ENCODE results near the gene MED27.

The MED27 gene

GRCh38 chr9:131873891-131874440 lies 205.7 kb downstream of the MED27 start:
- no peak for DNase-seq

DNA sequence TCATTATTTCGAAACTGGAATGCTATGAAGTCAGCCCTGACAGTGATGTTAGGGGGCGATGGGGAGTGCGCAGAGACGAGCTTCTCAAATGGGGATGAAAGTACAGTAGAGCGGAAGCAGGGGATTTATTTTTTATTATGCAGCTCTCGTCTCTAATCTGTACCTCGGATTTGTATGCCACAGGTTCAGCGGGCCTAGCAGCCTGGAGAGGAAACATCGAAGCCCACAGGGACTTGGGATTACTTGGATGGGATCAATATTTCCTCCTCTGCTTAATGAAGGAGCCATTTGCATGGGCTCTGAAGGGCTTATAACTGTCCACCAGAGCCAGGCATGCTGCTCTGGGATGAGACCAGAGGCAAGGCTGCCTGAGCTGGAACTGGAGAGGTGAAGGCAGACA lies 206.3 kb downstream of the MED27 start:
- no peak for DNase-seq

DNA sequence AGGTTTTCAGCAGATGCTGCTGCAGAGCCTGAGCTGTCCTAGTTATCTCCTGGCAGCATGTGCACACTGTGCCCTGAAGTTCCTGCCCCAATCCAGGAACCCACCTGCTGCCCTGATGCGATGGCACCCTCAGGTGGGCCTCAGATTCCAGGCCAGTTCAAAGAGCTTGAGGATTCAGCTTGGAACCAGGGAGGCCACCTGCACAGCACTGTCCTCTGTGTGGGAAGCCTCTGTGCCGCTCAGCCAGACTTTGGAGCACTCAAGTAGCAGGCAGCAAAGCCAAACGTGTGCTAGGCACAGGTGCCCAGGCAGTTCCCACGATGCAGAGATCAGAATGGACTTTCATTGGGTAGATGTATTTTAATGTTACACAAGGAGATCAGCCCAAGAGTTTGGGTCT lies 207.0 kb downstream of the MED27 start:
- DNase-seq, result no peak

- DNase-seq, result no peak
These were observed 207.7 kb downstream of the MED27 start for GRCh38 chr9:131872006-131872405.

DNA sequence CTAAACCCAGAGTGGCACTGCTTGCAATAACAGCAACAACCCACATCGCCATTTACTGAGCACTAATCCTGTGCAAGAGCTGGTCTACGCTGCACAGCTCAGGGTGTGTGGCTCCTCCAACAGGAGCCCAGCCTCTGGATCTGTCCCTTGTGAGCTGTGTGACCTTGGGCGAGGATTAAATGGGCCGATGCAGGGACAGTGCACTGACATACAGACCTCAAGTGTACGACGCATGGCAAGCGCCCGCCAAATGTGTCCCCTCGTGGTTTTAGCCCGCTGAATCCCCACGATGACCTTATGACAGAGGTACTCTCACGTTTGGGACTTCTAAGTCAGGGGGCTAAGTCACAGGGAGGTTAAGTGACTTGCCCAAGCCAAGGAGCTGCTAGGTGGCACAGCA lies 209.5 kb downstream of the MED27 start:
- no peak for DNase-seq

- no peak for DNase-seq
These were observed 210.3 kb downstream of the MED27 start for GRCh38 chr9:131869348-131869747.

GRCh38 chr9:131868766-131869165 lies 210.9 kb downstream of the MED27 start:
- no peak for DNase-seq

DNA sequence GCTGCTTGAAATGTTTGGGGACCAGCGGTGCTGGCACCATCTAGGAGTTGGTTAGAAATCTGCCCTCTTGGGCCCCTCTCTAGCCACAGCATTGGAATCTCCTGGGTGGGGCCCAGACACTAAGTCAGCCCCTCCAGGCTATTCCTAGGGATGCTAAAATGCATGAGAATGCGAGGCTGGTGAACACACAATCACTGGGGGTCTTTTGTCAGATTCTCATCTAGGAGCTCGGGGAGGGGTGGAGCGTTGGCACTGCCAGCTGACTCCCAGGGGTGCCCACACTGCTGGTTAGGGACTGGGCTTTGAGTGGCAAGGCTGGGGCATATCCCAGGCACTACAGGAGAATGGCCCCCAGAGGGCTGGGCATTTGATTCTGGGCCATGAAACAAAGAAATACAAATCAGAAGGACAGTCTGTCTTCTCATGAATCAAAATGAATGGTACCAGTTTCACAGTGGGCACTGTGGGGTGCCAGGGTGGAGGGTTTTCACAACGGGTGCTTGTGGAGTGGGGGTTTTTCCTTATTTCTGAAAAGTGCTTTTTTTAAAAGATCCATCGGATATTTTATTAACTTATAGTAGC lies 212.0 kb downstream of the MED27 start:
- no peak for DNase-seq

DNA sequence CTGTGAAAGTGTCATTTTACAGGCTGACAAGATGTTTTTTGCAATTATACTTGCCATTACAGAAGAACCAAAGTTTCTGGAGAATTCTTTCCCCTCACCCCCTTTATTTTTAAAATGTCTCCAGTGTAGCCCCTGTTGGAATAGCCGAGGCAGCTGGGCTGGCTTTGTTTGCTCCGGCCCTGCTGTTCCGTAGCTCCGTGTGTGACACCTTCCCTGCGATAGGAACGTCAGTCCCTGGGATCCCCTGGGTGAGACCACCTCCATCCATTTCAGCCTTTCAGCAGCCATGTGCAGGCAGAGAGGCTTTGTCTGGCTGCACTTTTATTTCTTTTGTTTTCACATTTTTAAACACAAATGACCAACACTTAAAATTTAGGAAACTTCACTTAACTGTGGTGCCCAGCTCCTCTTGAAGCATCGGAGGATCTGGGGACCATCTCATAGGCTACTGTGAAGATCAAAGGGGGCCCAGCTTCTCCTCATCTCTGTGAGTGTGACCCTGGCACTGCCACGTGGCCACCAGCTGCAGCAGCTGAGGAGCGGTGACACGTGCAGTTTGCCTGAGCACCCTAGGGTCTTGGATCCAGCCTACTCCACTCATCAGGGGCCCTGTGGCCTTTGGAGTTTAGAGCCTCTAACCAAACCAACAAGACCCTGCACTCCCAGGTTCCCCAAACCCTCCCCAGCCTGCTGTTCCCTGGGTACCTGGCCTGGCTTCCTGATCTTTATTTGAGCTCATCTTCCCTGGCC lies 214.0 kb downstream of the MED27 start:
- no peak for DNase-seq

GRCh38 chr9:131864531-131864930 lies 215.1 kb downstream of the MED27 start:
- no peak for DNase-seq

DNA sequence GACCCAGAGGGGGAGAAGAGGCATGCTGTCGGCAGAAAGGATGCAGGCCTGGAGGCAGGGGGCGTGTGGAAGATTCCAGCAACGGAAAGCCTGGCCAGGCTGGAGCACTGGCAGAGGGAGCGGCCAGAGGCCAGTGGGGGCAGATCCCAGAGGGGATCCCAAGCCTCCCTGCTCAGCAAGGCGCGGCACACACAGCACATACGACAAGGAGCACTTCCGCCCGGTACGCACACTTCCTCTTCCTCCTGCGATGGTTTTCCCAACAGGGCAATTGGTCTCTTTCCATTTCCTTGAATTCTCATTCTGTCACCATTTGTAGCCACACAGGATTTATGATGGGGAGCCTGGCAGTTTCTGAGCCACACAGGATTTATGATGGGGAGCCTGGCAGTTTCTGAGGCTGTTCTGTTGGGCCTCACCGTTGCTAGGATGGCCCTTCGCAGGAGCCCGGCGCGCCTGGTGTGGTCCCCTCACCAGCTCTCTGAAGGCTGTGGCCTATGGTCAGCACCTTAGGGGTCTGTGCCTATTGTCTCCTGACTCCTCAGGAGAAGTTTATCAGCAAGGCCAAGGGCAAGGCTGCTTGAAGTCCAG lies 216.3 kb downstream of the MED27 start:
- DNase-seq, result no peak

DNA sequence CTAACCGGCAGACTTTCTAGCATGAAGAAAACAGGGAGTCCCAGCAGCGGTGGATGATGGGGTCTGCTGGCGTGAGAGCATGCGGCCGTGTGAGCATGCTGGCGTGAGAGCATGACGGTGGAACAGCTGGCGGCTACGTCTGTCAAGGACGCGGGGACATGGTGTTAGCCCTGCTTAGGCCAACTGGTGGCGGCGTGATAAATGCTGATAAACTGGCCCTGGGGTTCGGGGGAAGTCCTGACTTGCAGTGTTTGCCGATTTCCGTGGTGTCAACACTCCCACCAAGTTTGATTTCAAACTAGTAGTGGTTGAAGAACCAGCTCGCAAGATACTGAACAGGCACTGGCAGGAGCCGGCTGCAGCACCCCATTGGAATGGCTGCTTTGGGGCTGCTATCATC lies 217.4 kb downstream of the MED27 start:
- no peak for DNase-seq

GRCh38 chr9:131860430-131860829 lies 219.2 kb downstream of the MED27 start:
- no peak for DNase-seq

GRCh38 chr9:131858147-131858546 lies 221.5 kb downstream of the MED27 start:
- no peak for DNase-seq

GRCh38 chr9:131856105-131856504 lies 223.6 kb downstream of the MED27 start:
- no peak for DNase-seq

GRCh38 chr9:131854896-131855613 lies 224.6 kb downstream of the MED27 start:
- DNase-seq, result no peak

DNA sequence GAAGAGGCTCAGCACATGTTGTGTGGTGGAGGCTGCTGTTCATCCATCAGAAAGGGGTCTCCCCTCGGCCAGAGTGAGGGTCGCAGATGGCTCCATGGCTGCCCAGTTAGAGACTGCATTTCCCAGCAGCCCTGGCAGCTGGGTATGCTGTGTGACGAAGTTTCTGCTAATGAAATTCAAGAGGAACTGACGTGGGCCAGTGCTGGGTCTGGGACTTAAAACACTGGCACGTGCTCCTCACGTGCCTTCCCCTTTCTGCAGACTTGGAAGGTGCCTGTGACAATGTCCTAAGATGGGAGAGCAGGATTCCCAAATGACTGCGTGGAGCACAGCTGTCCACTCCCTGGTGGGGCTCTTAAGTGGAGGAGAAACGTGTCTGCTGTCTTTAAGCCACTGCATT lies 225.3 kb downstream of the MED27 start:
- no peak for DNase-seq

DNA sequence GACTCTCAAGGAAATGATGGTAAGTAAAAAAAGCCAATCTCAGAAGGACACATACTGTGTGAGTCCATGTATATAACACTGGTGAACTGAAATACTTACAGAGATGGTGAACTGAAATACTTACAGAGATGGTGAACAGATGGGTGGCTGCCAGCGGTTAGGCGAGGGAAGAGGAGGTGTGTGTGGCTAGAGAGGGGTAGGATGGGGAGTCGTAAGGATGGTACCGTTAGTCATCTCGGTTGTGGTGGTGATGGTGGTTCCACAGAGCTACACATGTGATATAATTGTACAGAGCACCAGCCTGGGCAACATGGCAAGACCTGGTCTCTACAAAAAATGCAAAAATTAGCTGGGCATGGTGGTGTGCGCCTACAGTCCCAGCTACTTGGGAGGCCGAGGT lies 226.2 kb downstream of the MED27 start:
- no peak for DNase-seq

DNA sequence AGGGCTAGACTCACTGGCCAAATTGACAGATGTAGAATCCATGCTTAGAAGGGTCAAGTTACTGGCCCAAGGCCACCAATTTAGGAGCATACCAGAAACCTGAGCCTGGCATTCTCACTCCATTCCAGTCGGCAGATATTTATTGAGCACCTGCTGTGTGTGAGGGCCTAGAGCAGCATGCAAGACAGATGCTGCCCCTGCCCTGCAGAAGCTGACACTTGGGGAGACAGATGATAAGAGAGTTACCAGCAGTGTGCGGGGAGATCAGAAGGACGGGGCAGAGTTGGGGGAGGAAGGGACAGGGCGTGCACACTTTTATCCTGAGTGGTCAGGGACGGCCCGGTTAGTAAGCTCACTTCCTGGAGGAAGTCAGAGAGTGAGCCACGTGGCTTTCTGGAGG lies 228.3 kb downstream of the MED27 start:
- DNase-seq, result no peak

- DNase-seq, result no peak
These were observed 230.3 kb downstream of the MED27 start for GRCh38 chr9:131849391-131849790.

GRCh38 chr9:131848570-131849160 lies 231.0 kb downstream of the MED27 start:
- DNase-seq, result no peak

- no peak for DNase-seq
These were observed 231.9 kb downstream of the MED27 start for GRCh38 chr9:131847665-131848354.
